ENCODE measurements around the gene ATP13A3. TPM values are rescaled to one million over a fixed set of nuclear protein-coding genes. Genes with fewer than 3 reads are reported as not detected.

ATP13A3 gene
- total and polyA plus RNA-seq, 9 of the 15 experiments (the other 6 are each of a cell fraction or from before 2014, with no cell fraction given), result 16.6 to 135 (median 86.6) TPM

- Histone ChIP-seq H3K27me3 (ENCODE audit: control insufficient read depth in 2 of 2, insufficient read depth in 2 of 2, low read length in 2 of 2) (no peaks in the 10 kb centered on the region), H2AFZ (ENCODE audit: low read depth, low read length) (no peak overlapping the region), H3K36me3 (ENCODE audit: control insufficient read depth, insufficient read depth, low read length) (peaks cover 90% of the 10 kb centered on the region), H3K9me1 (ENCODE audit: control insufficient read depth, insufficient read depth, low read length) (no peaks in the 10 kb centered on the region), H3K9me3 (replicated peaks; ENCODE audit: control insufficient read depth, insufficient read depth, low read depth, low read length) (no peaks in the 10 kb centered on the region), H3K9ac (ENCODE audit: insufficient read depth in 1 of 2, low read depth in 2 of 2, low read length in 2 of 2) (no peak overlapping the region), H3K4me3 (no peak overlapping the region), H3K4me1 (replicated peaks in 1 of 2; ENCODE audit: control insufficient read depth in 2 of 2, insufficient read depth in 2 of 2, low read length in 2 of 2) (no peaks in the 10 kb centered on the region; a peak in 1 of 5 replicates), H4K20me1 (replicated peaks; ENCODE audit: control insufficient read depth, insufficient read depth, low read length) (no peaks in the 10 kb centered on the region), H3K4me2 (ENCODE audit: insufficient read depth, low read length) (no peak overlapping the region), H3K79me2 (ENCODE audit: control insufficient read depth, insufficient read depth, low read length) (no peaks in the 10 kb centered on the region), H3K27ac (ENCODE audit: extremely low read depth, low read depth, low read length) (no peak overlapping the region)
- ATAC-seq, result peak; percentile 72
- ChIA-PET POLR2A (no interaction called here), CTCF (ENCODE audit: low intra/inter-chr PET ratio) (no interaction called here)
- 37% methylated on average over 6 of the region's 6 CpGs for WGBS (ENCODE audit: insufficient coverage, low coverage, missing lambda C conversion rate)
- DNase-seq (ENCODE audit: extremely low read depth in 1 of 4, low spot score in 3 of 4), result peak; percentile 12 to 43 (median 34)
- in situ Hi-C loops (cut with MboI) (no loop called here), intact Hi-C loops (cut with micrococcal nuclease) (no loop called here)
- FAIRE-seq, result no peak
- BruUV-seq (replicated peaks), result no TSS peak
- no peak for TF ChIP-seq BACH1 (tag; IDR thresholded peaks at IDR 0.05)
- no peak for TF ChIP-seq NUFIP1 (IDR thresholded peaks at IDR 0.05; ENCODE audit: partially characterized antibody)
- TF ChIP-seq MYBL2 (IDR thresholded peaks at IDR 0.05; ENCODE audit: low read depth), result no peak
- no peak for TF ChIP-seq MYBL2 (CRISPR knock-in tag; IDR thresholded peaks at IDR 0.05; ENCODE audit: borderline replicate concordance)
- TF ChIP-seq PKNOX1 (IDR thresholded peaks at IDR 0.05), result 0 out of 2 replicates have a peak, but pooled peaks have one; percentile 17
- no peak for TF ChIP-seq ZBTB7A (IDR thresholded peaks at IDR 0.05; ENCODE audit: borderline replicate concordance, control insufficient read depth, low read depth, low read length)
- no peak for TF ChIP-seq FOXP4 (CRISPR knock-in tag; IDR thresholded peaks at IDR 0.05; ENCODE audit: borderline replicate concordance)
- no peak for TF ChIP-seq VEZF1 (CRISPR knock-in tag; IDR thresholded peaks at IDR 0.05)
- peak; percentile 43 for TF ChIP-seq MEIS2 (IDR thresholded peaks at IDR 0.05; ENCODE audit: partially characterized antibody)
- TF ChIP-seq JUND (IDR thresholded peaks at IDR 0.05; ENCODE audit: borderline replicate concordance, low read depth, low read length), result peak; percentile 41; the same call in 1 of the 2 replicates
- TF ChIP-seq JUND (tag; IDR thresholded peaks at IDR 0.05; ENCODE audit: borderline replicate concordance, low read depth, low read length), result peak; percentile 18; the same call in 1 of the 3 replicates
- TF ChIP-seq PML (IDR thresholded peaks at IDR 0.05; ENCODE audit: low read length), result no peak
- TF ChIP-seq SMARCA4 (IDR thresholded peaks at IDR 0.05), result 0 out of 2 replicates have a peak, but pooled peaks have one; percentile 13
- no peak for TF ChIP-seq ZBTB34 (CRISPR knock-in tag; IDR thresholded peaks at IDR 0.05)
- TF ChIP-seq LEF1 (IDR thresholded peaks at IDR 0.05), result peak; percentile 54; the same call in 1 of the 2 replicates
- TF ChIP-seq NCOA2 (IDR thresholded peaks at IDR 0.05; ENCODE audit: partially characterized antibody in 2 of 2), result no peak
- no peak for TF ChIP-seq ETV6 (IDR thresholded peaks at IDR 0.05; ENCODE audit: borderline replicate concordance in 1 of 2, low read depth in 2 of 2, low read length in 1 of 2)
- TF ChIP-seq ETV6 (CRISPR knock-in tag; IDR thresholded peaks at IDR 0.05; ENCODE audit: borderline replicate concordance), result no peak
Measured at GRCh38 chr3:194447161-194447560, 39.6 kb downstream of the ATP13A3 start.
